ENCODE measurements around the gene DYNLT5. TPM values are rescaled to one million over a fixed set of nuclear protein-coding genes. Genes with fewer than 3 reads are reported as not detected.

The DYNLT5 gene
- total RNA-seq, result 0.16 TPM in 1 of 2 replicates, not detected in the other

DNA sequence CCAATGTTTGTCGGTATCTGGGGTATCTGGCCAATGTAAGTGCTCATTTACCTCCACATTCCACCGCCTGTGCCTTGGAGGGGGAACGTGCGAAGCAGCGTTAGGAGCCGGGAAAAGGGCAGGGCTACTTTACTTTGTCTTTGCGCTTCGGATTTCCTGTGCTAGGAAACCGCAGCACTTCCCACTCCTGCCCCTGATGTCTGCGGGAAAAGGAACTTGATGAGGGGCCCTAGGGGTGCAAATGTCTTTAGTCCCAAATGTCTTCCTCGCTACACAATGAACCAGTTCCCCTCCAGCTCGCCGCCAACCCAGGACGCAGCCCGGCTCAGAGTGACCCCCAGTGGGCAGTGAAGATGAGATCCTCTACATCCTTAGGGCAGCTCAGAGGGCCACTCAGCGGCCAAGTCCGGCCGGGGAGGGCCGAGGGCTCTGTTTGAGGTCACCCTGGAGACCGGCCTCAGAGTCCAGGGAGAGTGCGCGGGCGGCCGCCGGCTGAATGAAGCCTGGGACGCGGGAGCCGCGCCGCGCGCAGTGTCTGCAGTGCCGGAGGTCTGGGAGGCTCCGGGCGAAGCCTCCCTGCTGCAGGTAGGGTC, at the start of gene DYNLT5:
TSS of gene DYNLT5 (plus strand) at position 460 of the 593 bp plus-strand sequence. CDS start 2,200 bp downstream, outside the sequence.

Other genes starting within 250 kb of the DYNLT5 start
- gene SGIP1, start 218.3 kb upstream of the DYNLT5 start, total RNA-seq, result 20.3 and 55.6 TPM in 2 replicates
- gene INSL5, start 48.8 kb downstream of the DYNLT5 start, total RNA-seq, result not detected in 2 replicates
- 8.4 and 10.8 TPM in 2 replicates for gene DNAI4, start 172.4 kb downstream of the DYNLT5 start, total RNA-seq
- gene MIER1, start 172.5 kb downstream of the DYNLT5 start, total RNA-seq, result 28.1 and 38.2 TPM in 2 replicates